GM18861 (cell line): ENCODE results near the gene CD2AP.
"Not testable (repeated sequence)": the region's sequence is repeated elsewhere in the genome, so short reads cannot be mapped to it uniquely, and the experiment has no call there.

ENCODE experiments used
- ATAC-seq: cut with Tn5 transposase; IDR thresholded peaks from one replicate; pipeline ENCODE4 v1.9.1; 2021; ENCODE audit not compliant: unreplicated experiment

Gene CD2AP

GRCh38 chr6:47495954-47496545 lies 18.5 kb downstream of the CD2AP start:
- no peak for ATAC-seq

DNA sequence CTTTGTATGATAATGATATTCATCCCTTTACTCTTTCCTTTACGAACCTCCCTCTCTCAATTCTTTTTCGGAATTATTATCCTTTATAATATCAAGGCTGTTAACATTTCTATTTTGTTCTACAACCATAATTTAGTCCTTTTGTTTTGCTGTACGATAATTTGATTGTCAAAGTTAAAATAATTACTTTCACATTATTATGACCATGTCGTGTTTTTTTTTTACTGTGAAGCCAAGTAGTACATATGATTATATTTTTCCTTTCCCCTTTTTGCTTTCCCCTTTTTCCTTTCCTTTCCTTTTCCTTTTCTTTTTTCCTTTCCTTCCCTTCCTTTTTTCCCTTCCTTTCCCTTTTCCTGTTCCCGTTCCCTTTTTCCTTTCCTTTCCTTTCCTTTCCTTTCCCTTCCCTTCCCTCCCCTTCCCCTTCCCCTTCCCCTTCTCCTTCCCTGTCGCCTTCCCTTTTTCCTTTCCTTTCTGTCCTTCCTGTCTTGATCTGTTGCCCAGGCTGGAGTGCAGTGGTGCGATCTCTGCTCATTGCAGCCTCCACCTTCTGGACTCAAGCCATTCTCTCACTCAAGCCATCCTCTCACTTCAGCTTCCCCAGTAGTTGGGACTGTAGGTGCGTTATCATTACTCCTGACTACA lies 19.5 kb downstream of the CD2AP start:
- ATAC-seq = no peak

DNA sequence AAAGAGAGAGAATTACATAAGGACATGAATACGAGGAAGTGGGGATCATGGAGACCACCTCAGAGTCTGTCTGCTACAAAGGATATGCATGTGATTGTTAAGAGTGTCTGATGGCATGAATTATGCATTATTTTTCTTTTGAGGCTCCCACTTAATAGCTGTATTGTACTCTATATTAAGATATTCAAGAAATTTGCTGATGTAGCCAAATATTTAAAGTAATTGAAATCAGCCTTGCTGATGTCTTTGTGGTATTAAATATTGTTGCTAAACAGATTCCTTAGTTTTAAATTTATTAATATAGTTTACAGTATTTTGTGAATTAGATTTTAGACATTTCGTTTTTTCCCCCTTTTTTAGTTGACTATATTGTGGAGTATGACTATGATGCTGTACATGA lies 25.3 kb downstream of the CD2AP start:
- ATAC-seq = no peak

DNA sequence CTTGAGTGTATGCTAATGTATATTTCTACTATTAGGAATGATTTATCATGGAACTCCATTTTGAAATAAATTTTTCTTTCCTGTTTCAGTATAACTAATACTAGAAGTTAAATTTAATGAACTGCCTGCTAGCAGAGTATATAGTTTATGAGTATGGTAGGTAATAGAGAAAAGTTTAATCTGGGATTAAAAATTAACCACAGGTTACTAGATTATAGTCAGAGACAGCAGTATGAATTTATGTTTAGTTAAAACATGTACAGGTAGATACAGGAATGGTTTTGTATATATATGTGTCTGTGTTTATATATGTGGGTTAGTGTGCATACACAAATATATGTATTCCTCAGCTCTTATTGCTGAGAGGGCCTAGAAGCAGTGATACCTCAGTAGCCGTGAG lies 32.3 kb downstream of the CD2AP start:
- no peak for ATAC-seq

DNA sequence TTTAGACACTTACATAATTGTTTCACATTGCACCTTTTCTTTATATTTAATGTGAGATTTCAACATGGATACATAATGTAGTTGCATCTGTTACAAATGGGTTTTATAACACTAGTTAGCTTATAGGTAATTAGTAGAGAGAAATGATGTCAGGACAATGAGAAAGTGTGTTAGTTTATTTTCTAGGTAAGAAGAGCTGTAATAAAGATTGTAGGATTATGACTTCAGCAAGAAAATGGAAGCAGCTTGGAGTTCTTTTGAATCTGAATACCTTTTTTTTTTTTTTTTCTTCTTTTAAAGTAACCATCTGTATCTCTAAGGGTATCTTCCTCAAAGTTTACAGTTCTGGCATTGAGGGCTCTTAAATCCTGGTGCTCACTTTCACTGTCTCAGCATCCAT lies 35.3 kb downstream of the CD2AP start:
- no peak for ATAC-seq

DNA sequence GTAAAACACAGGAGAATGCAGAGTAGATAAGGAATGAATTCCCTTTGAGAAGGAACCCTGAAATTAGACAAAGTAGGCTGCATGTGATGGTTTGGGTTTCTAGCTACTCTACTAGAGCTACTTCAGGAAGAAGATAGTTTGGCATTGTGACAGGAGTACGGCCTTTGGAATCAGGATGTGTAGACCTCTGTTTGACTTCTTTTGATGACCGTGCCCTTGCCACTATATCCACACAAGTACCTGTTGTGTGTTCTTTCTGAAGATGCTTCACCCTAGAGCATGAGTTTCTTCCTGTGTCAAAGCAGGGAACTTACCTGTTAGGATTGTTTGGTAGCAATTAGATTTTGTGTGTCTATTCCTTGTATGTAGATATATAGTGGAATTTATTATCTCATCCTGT lies 41.7 kb downstream of the CD2AP start:
- ATAC-seq = no peak

- no peak for ATAC-seq
Observed at GRCh38 chr6:47520282-47520681, 42.7 kb downstream of the CD2AP start.

DNA sequence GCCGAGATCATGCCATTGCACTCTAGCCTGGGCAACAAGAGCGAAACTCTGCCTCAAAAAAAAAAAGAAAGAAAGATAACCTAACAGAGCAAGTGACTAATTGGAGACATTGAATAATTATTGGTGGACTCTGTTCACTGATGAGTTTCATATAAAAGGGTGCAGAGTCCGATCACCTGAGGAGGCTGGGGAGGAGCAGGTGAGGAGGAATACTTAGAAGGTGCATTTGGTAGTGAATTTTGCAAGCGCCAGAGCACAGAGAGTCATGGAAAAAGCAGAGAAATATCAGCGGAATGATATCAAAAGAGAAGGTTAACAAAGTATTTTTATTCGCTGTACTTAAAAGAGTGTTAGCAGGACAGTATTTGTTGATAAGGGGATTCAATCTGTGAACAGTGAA lies 44.4 kb downstream of the CD2AP start:
- ATAC-seq = no peak

DNA sequence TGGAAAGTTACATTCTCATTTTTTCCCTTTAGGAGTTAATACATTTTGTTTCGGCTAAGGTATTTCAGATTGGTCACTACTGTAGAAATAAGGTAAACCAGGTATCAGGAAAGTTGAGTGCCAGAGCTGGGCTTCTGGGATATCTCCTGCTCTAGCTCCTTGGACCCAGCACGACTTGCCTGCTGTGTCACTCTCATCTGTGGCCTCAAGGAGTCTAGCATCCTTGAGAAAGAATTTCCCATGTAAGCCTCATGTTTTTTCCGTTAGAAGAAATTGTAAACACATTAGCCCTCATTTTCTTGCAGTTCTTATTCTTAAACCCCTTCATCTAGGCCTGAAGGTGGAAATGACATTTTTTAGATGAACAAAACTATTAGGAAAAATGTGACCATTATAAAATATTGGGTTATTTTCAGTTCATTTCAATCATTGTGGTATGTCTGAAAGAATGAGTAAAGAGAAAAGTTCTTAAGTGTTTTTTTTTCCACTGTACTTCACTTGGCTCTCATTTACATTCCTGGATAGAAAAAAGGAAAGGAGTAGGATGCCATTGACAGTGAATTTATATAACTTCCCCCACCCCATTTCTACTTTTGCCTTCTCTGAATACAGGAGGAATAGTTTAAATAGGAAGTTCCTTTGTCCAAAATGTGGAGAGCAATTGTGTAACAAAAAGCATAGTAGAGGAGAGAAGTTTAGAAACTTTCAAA lies 46.7 kb downstream of the CD2AP start:
- no peak for ATAC-seq

DNA sequence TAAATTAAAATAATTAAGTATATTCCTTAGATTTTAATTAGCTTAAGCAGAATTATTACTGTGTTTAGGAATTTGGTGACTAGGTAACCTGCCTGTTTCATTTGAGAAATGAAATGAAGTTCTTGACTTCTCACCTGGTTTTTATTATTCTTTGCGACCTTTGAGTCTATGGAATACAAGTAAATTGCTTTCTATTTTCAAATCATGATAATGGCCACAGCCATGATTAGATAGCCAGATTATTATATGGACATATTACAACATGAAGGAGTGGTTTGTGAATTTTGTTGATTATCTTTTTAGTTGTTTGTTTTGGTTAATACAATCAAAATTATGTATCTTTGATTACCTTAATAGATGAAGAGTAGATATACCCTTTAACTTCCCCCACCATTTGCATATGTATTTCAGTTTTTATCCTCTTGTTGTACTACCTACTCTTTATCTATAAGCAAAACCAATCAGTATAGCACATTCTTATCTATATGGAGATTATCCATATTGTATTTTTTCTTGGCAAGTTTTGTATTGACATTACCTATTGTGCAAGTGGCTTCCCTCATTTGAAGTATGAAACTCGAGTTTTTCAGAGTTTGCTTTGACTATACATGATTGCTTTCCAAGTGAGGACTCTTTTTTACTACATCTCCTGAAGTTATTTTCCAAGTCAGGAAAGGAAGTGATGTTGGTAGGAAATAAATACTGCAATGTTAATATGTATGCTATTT lies 47.9 kb downstream of the CD2AP start:
- no peak for ATAC-seq

GRCh38 chr6:47527274-47527673 lies 49.7 kb downstream of the CD2AP start:
- ATAC-seq = no peak

- no peak for ATAC-seq
Observed at GRCh38 chr6:47529734-47530133, 52.1 kb downstream of the CD2AP start.

DNA sequence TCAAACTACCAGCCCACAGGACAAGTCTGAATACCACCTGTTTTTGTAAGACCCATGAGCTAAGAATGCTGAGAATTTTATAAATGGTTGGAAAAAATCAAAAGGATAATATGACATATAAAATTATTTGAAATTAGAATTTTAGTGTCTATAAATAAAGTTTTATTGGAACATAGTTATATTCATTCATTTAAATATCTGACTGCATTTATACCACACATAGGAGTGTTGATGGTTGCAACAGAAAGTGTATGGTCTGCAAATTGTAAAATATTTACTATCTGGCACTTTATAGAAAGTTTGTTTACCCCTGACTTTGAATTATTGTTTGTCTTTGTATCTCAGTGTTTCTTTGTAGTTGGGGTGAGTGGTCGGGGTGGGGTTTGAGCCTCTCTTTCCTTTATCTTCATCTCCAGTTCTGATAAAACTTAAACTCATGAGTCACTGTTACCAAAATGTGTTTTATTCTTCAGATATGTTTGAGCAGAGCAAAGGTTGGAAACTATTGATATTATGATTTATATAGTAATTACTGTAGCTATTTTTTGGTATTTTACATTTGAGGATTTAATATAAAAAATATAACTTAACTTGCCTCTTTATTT lies 55.5 kb downstream of the CD2AP start:
- ATAC-seq = no peak

DNA sequence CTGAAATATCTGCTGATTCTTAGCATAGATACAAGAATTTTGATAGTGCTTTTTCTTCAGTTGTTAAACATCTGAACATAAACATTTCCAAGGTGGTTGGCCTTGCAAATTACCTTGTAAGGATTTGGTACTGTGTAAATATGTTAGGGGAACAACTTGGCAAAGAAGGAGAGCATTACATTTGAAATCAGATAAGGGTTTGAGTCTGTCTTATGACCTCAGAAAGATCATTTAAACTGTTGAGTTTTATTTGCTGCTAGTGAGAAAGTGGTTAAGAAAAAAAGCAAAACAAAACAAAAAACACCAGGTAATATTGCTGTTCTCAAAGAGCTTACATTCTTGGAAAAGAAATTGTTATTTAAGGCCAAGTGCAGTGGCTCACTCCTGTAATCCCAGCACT lies 56.5 kb downstream of the CD2AP start:
- no peak for ATAC-seq

GRCh38 chr6:47535316-47536225 lies 58.0 kb downstream of the CD2AP start:
- no peak for ATAC-seq

- ATAC-seq = no peak
Observed at GRCh38 chr6:47536816-47537401, 59.3 kb downstream of the CD2AP start.

DNA sequence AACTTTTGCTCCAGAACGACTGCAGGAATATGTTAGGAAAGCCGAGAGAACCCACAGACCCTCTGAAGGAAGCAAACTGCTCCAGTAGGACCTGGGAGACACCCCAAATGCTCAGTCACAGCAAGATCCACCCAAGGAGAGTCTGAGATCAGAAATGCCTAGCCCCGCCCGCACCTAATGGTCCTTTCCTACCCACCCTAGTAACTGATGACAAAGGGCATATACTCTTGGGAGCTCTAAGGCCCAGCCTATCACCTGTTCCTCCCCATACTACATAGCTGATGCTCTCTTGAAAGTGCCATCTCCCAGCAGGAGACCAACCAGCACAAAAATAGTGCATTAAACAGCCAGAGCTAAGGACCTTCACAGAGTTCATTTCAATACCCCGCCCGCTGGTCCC lies 67.6 kb downstream of the CD2AP start:
- no peak for ATAC-seq

GRCh38 chr6:47551670-47552069 lies 74.1 kb downstream of the CD2AP start:
- no peak for ATAC-seq

DNA sequence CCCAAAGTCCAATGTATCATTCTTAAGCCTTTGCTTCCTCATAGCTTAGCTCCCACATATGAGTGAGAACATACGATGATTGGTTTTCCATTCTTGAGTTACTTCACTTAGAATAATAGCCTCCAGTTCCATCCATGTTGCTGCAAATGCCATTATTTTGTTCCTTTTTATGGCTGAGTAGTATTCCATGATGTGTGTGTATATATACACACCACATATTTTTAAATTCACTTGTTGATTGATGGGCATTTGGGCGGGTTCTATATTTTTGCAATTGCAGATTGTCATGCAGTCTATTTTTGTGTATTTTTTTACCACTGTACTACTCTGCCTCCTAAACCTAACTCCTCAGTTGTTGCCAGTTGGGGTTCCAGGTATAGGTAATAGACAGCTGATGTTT lies 74.7 kb downstream of the CD2AP start:
- no peak for ATAC-seq

DNA sequence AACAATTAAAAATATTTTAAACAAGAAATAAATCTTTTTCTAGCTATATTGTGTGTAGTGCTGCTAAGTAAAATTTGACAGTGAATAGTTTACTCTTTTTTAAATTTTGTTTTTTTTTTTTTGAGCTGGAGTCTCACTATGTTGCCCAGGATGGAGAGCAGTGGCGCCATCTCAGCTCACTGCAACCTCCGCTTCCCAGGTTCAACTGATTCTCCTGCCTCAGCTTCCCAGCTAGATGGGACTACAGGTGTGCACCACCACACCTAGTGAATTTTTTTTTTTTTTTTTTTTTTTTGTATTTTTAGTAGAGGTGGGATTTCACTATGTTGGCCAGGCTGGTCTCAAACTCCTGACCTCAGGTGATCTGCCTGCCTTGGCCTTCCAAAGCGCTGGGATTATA lies 75.7 kb downstream of the CD2AP start:
- not testable (repeated sequence) for ATAC-seq
